ENCODE data around the gene KIAA1210.
A peak's percentile ranks its signal among the peaks of the same experiment; 100 is the strongest.

KIAA1210 gene

DNA sequence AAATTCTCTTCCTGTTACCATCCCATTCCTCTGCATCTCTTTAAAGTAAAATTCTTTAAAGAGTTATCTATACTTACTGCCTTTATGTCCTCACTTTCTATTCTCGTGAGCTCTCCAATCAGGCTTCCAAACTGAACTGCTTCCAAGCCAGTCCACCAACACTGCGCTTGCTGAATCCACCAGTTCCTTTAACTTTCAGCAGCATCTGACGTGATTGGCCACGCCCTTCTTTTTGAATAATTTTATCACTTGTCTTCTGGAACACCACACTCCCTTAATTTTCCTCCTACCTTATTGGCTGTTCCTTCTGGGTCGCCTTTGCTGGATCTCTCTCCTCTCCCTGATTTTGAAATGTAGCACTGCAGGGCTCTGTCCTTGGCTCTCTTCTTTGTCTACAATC, at the start of gene KIAA1210:
Gene KIAA1210, minus strand, starts transcription at position 163 of the 400 bp plus-strand sequence. CDS start 4,170 bp downstream, outside the sequence.
- DNase-seq, result no peak

GRCh38 chrX:119177278-119177677, 49.7 kb upstream of the KIAA1210 start:
- no peak for DNase-seq

- no peak for DNase-seq
Observed at GRCh38 chrX:119174900-119175299, 47.3 kb upstream of the KIAA1210 start.

DNA sequence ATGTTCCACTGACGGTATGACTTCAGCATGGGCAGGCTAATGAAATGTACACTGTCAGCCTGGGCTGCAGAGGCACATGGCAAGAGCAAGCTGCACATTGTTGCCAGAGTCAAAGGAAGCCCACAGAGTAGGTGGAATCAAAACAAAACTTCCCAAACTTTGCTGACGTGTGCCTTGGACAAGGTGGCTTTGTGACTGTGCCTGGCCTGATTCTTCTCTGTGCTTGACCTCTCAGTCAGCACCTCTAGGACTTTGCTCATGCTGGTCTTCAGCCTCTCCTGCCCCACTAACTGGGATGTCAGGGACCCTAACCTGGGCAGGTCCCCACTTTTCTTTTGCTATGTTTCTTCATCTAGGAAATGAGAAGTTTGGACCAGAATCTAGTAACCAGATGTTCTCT, 40.5 kb upstream of the KIAA1210 start:
- no peak for DNase-seq

DNA sequence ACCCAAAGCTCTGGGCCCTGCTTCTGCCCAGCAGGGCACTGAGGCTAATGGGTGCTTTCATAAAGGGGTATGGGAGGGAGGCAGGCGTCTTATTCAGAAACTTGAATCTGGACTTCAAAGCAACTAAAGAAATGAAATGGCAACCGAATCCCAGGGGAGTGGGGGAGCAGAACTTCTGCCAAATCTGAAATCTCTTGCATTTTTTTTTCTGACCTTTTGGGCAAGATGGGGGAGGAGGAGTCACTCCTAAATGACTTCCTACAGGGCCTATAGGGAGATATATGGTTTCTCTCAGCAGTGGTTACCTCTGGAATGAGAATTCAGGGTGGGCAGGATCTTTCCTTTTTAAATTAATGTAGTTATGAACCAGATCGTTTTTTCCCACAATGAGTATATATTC, 30.6 kb upstream of the KIAA1210 start:
- no peak for DNase-seq

GRCh38 chrX:119156241-119156640, 28.6 kb upstream of the KIAA1210 start:
- no peak for DNase-seq

- no peak for DNase-seq
Observed at GRCh38 chrX:119155416-119156035, 27.9 kb upstream of the KIAA1210 start.

DNA sequence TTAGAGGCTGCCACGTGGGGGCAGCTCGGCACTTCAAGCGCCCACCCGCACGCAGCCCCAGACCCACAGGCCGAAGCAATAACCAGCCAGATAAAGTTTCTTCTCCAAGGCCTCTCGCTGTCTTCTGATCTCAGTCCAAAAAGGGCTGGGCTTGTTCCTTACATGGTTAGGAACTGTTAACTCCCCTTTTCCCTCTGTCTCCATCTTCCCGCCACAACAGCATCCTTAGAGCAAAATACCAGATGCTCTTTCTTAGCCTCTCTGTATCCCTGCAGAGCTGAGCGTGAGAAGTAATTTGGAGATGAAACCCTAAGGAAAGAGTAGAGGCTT, 23.4 kb upstream of the KIAA1210 start:
- DNase-seq, result no peak

GRCh38 chrX:119150163-119151050, 22.8 kb upstream of the KIAA1210 start:
- DNase-seq, result no peak

GRCh38 chrX:119147486-119147885, 19.9 kb upstream of the KIAA1210 start:
- DNase-seq, result no peak

- DNase-seq, result peak; percentile 9
Observed at GRCh38 chrX:119145241-119145653, 17.6 kb upstream of the KIAA1210 start.

DNA sequence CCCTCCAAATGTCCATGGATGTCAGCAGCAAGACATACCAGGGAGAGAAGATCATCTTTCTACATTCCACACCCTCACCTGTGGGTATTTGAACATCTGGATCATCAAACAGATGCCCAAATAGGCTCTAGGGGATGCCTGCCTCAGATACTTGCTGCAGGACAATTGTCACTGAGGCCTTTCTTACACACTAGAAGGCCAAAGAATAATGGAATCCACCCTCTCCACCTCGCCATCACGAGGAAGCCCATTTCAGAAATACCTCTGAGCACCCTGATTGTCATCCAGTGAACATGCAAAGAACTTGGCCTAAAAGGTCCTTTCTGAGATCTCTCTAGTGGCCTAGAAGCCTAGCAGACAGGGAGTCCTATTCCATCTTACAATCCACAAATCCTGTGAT, 6.9 kb upstream of the KIAA1210 start:
- no peak for DNase-seq

DNA sequence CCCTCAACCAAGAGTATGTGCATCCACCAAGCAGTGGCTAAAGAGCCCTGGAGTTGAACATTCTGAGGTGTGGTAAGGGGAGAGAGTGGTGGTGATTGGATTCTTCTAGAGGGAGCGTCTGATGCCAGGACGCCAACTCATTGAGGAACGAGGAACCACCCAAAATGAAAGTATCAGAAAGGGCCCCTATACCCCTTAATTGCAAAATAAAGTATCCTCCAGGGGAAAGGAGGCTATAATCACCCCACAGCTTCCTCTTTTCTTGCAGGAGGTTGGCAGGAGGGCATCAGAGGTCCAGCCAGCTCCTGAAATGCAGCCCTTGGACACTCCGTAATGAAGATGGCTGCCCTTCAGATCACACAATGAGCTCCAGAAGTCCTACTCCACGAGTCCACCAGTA, 5.3 kb upstream of the KIAA1210 start:
- no peak for DNase-seq

GRCh38 chrX:119132316-119132715, 4.7 kb upstream of the KIAA1210 start:
- DNase-seq, result no peak

- DNase-seq, result no peak
Observed at GRCh38 chrX:119130911-119131310, 3.3 kb upstream of the KIAA1210 start.

- DNase-seq, result no peak
Observed at GRCh38 chrX:119121341-119121740, 6.3 kb downstream of the KIAA1210 start.

- peak; percentile 57 for DNase-seq
Observed at GRCh38 chrX:119118780-119119395, 8.7 kb downstream of the KIAA1210 start.

GRCh38 chrX:119107206-119107605, 20.4 kb downstream of the KIAA1210 start:
- no peak for DNase-seq

DNA sequence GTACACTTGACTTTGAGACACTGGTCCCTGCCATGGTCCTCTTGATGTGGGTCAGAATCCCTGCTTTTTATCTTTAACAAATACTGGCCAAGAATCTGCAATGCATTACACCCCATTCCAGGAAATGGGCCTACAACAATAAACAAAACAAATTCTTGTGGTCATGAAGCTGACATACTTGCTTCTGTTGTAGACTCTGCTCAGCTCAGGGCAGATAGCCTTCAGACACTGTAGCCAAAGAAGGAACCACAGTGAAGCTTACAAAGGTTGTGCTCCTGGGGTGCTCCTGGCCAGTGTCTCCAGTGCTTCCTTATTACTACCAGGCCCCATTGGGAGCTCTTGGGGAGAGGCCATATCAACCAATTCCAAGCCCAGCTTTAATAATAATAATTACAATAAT, 21.8 kb downstream of the KIAA1210 start:
- DNase-seq, result no peak

DNA sequence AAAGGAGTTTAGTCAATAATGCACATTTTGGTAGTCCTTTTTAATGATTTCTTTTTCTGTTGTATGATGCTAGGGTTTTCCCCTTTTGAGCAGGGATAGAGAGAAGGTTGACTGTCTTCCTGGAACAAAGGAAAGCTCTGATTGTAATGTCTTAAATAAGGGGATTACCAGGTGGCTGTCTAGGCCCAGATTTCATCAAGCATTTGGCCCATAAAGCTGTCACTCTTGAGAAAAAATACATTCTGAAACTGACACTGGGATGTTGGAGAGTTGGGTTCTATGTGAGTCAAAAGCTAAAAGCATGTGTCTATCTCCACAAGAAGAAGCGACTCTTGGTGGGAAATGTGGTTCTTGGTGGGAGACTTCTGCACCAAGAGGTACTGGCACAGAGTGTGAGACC, 26.4 kb downstream of the KIAA1210 start:
- no peak for DNase-seq

GRCh38 chrX:119095936-119096335, 31.7 kb downstream of the KIAA1210 start:
- DNase-seq, result no peak

- DNase-seq, result no peak
Observed at GRCh38 chrX:119094819-119095218, 32.8 kb downstream of the KIAA1210 start.

- no peak for DNase-seq
Observed at GRCh38 chrX:119093991-119094735, 33.4 kb downstream of the KIAA1210 start.
